Keratinocyte (primary cell): Measurements from ENCODE around the gene SKAP1.
"Not testable (repeated sequence)": the region's sequence is repeated elsewhere in the genome, so short reads cannot be mapped to it uniquely, and the experiment has no call there.

Experiments
- EZH2 ChIP-seq: IDR thresholded peaks from one replicate; pipeline ENCODE4 v1.6.1; 2012; ENCODE audit warnings: inconsistent platforms, mild to moderate bottlenecking, low read length, moderate library complexity
- TF ChIP-seq, protein P1 (sequence below), 3 experiments: IDR thresholded peaks in 1 of 3; conservative IDR thresholded peaks in 1 of 3; optimal IDR thresholded peaks in 1 of 3; 2 replicates in 2 of 3; 3 replicates in 1 of 3; pipeline versions ENCODE3 to v1.5.1; 2011; ENCODE audit warnings: low read length in 3 of 3, mild to moderate bottlenecking in 3 of 3, moderate library complexity in 2 of 3, control low read depth in 1 of 3, inconsistent platforms in 1 of 3; ENCODE audit not compliant: insufficient read depth in 2 of 3; ENCODE audit errors: extremely low read depth in 1 of 3

DNA sequence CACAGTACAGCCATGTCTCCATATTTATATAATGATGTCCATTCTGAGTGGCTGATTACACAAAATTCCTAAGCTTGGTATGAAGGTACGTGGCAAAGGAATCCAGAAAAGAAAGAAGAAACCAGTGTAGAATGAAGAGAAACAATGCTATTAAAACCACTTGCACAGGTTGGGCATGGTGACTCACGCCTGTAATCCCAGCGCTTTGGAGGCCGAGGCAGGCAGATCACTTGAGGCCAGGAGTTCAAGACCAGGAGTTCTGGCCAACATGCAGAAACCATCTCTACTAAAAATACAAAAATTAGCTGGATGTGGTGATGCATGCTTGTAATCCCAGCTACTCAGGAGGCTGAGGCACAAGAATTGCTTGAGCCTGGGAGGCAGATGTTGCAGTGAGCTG is 223.0 kb downstream of the SKAP1 start:
- TF ChIP-seq, protein P1, sequence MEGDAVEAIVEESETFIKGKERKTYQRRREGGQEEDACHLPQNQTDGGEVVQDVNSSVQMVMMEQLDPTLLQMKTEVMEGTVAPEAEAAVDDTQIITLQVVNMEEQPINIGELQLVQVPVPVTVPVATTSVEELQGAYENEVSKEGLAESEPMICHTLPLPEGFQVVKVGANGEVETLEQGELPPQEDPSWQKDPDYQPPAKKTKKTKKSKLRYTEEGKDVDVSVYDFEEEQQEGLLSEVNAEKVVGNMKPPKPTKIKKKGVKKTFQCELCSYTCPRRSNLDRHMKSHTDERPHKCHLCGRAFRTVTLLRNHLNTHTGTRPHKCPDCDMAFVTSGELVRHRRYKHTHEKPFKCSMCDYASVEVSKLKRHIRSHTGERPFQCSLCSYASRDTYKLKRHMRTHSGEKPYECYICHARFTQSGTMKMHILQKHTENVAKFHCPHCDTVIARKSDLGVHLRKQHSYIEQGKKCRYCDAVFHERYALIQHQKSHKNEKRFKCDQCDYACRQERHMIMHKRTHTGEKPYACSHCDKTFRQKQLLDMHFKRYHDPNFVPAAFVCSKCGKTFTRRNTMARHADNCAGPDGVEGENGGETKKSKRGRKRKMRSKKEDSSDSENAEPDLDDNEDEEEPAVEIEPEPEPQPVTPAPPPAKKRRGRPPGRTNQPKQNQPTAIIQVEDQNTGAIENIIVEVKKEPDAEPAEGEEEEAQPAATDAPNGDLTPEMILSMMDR (optimal IDR thresholded peaks at IDR 0.05 in 1 of 3, IDR thresholded peaks at IDR 0.05 in 1 of 3, conservative IDR thresholded peaks at IDR 0.05 in 1 of 3; ENCODE audit: extremely low read depth in 1 of 3, insufficient read depth in 2 of 3, low read length in 3 of 3) = not testable (repeated sequence)
- TF ChIP-seq EZH2 = not testable (repeated sequence)
